KBM-7 (cell line): ENCODE data around the gene SPEG.

Experiments used
- DNase-seq: peaks from one replicate; pipeline ENCODE4 v3.0.0-alpha.2; 2015
- in situ Hi-C: fragments of 300-500 bp; cut with MboI; formaldehyde crosslinking; loops from 2 replicates; pipeline ENCODE4 v1.14.3; 2020; ENCODE audit warnings: low sequenced_read_pairs, low pct_unique_long_range_greater_than_20kb, mixed read lengths

Gene SPEG

DNA sequence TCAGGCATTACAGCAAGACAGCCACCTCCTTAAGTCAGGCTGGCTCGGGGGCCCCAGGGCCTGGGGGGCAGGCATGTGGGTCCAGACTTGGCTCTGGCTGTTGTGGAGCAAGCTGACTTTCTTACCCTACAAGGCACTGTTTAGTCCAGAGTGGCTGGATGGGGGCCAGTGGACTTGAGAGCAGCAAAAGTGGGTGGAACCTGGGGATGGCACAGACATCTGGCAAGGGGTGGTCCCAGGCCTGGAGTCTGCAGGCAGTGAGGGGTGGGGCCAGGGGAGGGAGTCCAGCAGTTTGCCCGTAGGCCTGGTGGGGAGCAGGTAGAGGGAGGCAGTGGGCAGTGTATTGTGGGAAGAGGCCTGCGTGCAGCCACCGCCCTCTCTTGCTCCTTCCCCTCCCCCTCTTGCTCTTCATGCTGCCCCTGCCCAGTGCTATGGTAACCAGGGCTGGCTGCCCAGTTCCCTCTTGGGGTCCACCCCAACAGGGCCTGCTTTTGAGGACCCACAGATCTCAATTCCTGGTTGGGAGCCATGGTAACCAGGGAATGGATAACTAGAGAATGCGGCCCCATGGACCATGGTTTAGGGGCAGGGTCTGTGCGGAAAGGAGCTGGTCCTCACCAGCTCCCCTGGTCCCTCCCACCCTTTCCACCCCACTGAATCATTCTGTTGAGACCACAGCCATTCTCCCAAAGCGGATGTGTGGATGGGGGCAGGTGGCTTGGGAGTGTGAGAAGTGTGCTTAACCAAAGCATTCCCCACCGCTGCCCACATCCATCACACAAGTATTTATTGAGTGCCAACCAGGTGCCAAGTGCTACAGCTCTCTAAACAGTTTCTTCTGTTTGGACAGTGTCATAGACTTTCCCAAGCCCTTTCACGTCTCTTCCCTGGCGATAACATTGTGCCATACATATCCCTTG, 19.3 kb downstream of the SPEG start:
- in situ Hi-C loops: no loop called here
- no peak for DNase-seq

DNA sequence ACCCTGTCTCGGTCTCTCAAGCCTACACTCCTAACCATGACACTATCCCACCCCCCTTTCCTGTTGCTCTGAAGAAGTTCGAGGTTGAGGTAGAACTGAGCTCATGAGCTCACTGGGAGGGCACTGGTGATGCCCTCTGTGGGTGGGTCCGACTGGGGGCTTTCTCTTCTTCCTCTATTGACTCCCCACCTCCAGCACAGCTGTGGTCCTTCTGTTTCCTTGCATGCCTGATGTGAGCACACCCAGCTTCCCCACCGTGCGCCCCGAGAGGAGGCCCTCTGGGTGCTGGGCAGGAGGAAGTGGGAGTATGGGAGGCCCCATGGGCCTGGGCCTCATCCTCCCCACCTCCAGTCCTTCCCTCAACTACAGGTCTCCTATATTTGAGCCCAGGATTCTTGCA, 20.9 kb downstream of the SPEG start:
- no peak for DNase-seq
- in situ Hi-C loops: no loop called here

DNA sequence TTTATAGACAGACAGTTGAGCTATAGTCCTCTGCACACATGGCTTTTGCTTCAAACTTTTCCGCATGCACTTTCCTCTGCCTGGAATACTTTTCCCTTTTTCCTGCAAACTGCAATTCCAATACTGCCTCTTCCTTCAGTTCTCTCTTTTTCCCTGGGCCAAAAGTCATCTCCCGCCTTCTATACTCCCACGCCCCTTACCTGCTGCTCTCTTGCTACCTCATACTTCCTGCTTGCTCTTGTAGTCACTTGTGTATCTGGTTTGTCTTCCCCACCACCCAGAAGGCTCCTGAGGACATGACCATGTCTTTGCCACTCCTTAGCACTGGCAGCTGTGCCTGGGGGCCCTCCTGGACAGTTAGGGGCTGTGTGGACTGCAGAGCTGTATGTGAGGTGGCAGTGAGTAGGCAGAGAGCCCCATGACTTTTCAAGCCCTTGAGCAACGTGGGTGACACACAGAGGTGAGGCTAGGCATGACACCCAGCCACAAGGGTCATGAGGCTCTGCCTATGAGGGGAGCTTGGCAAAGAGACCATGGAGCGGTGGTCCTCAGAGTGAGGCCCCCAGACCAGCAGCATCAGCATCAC, 23.2 kb downstream of the SPEG start:
- no peak for DNase-seq

GRCh38 chr2:219458996-219459395, 24.4 kb downstream of the SPEG start:
- DNase-seq: no peak
- in situ Hi-C loops: no loop called here

More for the DNA sequence above, 23.2 kb downstream of the SPEG start:
- in situ Hi-C loops: no loop called here

- peak; percentile 42 for DNase-seq
- in situ Hi-C loops: no loop called here
These were observed 25.0 kb downstream of the SPEG start for GRCh38 chr2:219459460-219460311.

GRCh38 chr2:219460424-219460926, 25.8 kb downstream of the SPEG start:
- DNase-seq: no peak
- in situ Hi-C loops: no loop called here

DNA sequence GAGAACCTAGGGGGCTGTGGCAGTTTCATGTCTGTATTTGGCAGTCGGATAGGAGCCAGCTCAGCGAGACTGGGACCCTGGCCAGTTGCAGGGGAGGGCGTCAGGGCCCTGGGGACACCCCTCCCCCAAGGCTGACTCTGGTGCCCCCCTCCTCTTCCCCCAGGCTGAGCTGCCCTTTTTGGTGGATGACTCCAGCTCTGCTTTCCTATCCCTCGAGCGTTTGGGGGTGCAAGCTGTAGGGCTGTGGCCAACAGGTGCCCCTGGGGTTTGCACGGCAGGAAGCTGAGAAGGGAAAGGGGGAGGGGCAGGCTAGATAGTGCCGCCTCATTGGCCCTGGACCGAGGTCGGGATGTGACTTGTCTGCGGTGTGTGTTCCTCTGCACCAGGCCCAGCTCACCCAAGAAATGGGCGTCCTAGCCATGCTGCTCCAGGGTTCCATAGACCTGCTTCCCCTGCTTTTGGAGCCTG, 26.4 kb downstream of the SPEG start:
- in situ Hi-C loops: no loop called here
- DNase-seq: no peak

DNA sequence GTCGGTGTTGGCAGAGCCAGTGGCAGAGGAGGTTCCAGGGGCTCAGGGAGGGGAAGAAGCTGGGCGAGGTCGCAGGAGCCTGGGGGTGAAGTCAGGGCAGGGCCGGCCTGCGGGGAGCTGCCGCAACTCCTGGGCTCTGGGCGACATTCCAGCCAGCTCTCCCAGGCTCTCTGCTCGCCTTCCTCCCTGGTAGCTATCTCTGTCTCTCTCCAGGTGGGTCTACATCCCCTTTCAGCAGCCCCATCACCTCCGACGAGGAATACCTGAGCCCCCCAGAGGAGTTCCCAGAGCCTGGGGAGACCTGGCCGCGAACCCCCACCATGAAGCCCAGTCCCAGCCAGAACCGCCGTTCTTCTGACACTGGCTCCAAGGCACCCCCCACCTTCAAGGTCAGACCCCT, 27.0 kb downstream of the SPEG start:
- no peak for DNase-seq
- in situ Hi-C loops: no loop called here

- no peak for DNase-seq
- in situ Hi-C loops: no loop called here
These were observed 27.7 kb downstream of the SPEG start for GRCh38 chr2:219462349-219462748.

DNA sequence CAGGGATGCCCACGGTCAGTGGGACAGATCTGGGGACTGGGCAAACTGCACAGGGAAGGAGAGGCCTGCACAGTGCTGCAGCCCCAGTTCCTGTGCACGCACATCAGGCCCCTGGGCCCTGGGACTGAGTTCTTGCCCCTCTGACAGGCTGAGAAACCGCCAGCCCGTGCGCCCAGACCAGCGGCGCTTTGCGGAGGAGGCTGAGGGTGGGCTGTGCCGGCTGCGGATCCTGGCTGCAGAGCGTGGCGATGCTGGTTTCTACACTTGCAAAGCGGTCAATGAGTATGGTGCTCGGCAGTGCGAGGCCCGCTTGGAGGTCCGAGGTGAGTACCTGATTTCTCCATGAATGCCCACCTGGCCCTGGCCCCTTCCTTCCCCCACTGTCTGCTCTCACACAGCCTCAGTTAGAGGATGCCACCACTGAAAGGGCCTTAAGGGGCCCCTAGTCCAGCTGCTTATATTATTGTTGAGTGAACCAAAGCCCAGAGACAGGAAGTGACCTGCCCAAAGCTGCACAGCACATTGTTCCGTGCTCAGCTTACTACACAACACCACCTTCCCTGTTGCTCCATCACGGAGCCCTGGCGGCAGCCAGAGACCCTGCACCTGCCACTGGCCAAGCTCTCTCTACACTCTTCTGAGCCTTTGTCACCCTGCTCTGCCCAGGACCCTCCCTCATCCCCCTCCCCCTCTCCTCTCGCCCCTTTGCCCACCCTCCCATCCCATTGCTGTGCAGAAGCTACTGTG, 29.8 kb downstream of the SPEG start:
- in situ Hi-C loops: no loop called here
- DNase-seq: no peak

DNA sequence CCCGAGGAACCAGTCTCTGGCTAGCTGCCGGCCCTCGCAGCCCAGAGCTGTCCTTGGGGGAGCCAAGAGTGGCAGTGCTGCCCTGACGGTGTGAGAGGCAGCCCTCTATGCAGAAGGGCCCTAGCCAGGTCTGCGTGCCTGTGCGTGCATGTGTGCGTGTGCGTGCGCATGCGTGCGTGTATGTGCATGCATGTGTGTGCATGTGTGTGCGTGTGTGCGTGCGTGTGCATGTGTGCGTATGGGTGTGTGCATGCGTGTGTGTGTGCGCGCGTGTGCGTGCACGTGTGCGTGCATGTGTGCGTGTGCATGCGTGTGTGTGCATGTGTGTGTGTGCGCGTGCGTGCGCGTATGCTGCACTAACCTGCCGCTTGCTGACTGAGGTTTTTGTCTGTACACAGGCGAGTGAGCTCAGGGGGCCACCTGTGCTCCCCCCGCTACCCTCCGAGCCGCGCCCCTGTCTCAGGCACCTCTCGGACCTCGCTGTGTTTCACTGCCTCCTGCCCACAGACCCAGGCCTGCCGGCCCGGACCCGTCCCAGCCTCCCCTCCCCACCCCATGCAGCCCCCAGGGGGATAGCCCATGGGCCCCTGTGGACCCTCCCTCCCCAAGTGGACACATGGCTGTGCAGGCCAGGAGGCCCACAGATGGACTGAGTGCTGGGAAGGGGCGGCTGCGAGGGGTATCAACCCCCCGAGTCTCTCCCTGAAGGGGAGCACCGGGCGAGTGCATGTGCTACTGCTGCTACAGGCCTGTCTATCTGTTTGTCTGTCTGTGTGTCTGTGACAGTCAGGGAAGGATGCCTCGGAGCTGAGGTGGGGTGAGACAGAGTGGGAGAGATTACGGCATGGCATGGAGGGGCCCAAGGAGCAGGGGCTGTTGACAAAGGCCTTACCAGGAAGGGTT, 31.3 kb downstream of the SPEG start:
- no peak for DNase-seq
- in situ Hi-C loops: no loop called here

DNA sequence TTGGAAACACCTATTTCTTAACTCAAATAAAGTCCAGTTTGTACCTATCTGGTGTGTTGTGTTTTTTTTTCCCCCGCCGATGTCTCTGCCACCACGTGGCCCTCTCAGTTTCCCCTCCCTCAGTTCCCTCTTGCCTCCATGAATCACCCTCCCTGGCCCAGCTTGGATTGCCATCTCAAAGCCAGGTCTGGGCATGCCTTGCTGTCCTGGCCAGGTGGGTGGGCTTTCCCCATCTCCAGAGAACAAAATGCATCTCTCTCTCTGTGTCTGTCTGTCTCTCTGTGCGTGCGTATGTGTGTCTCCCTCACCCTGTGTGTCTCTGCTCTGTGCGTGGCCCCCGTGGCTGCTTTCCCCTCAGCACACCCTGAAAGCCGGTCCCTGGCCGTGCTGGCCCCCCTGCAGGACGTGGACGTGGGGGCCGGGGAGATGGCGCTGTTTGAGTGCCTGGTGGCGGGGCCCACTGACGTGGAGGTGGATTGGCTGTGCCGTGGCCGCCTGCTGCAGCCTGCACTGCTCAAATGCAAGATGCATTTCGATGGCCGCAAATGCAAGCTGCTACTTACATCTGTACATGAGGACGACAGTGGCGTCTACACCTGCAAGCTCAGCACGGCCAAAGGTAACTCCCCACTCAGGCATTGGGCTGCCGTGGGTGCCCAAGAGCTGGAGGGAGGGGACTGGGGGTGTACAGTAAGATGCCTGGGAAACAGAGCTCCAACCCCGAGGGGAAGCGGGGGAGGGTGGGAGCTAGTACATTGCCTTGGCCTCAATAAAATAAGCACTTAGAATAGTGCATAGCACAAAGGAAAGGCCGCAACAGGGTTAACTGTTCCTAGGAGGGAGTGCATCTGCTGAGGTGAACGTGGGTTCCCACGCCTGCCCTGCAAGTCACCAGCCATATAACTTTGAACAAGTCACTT, 32.4 kb downstream of the SPEG start:
- no peak for DNase-seq
- in situ Hi-C loops: no loop called here

GRCh38 chr2:219467736-219468075, 33.1 kb downstream of the SPEG start:
- in situ Hi-C loops: no loop called here
- no peak for DNase-seq

- in situ Hi-C loops: no loop called here
- no peak for DNase-seq
These were observed 34.0 kb downstream of the SPEG start for GRCh38 chr2:219468410-219469185.

DNA sequence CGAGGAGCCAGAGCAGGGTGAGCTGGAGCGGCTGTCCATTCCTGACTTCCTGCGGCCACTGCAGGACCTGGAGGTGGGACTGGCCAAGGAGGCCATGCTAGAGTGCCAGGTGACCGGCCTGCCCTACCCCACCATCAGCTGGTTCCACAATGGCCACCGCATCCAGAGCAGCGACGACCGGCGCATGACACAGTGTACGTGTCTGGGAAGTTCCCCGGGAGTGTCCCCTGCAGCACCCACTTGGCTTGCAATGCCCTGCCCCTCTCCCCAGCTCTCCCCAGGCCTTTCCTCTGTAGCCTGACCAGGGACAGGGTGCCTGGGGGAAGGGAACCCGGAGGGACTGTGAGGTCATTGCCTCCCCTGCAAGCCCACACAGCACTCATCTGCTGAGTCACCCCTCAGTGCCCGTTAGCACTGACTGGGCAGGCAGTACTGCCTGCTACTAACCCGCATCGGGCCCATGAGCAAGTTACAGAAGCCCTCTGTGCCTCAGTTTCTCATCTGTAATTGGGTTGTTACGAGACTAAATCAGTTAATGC, 34.6 kb downstream of the SPEG start:
- in situ Hi-C loops: no loop called here
- DNase-seq: no peak

DNA sequence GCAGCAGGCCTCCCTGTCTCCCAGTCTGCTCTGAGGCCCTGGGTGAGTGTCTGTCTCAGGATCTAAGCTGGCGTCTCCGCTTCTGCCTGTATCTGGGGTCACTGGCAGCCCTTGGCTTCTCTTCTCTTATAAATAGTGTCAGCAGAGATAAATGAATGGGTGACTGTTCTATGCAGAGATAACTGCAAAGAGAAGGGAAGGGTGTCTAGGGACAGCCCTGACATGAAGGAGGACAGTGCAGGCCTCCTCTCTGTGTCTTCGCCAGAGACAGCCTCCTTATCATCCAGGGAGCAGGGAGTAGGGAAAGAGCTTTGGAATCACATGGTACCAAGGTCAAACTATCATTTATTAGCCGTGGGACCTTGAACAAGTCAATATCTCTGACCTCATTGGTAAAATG, 35.8 kb downstream of the SPEG start:
- DNase-seq: no peak
- in situ Hi-C loops: no loop called here
